Measurements from ENCODE around the gene GCKR.

The GCKR gene

GRCh38 chr2:27559228-27559627 lies 62.6 kb downstream of the GCKR start:
- TF ChIP-seq, protein P1, sequence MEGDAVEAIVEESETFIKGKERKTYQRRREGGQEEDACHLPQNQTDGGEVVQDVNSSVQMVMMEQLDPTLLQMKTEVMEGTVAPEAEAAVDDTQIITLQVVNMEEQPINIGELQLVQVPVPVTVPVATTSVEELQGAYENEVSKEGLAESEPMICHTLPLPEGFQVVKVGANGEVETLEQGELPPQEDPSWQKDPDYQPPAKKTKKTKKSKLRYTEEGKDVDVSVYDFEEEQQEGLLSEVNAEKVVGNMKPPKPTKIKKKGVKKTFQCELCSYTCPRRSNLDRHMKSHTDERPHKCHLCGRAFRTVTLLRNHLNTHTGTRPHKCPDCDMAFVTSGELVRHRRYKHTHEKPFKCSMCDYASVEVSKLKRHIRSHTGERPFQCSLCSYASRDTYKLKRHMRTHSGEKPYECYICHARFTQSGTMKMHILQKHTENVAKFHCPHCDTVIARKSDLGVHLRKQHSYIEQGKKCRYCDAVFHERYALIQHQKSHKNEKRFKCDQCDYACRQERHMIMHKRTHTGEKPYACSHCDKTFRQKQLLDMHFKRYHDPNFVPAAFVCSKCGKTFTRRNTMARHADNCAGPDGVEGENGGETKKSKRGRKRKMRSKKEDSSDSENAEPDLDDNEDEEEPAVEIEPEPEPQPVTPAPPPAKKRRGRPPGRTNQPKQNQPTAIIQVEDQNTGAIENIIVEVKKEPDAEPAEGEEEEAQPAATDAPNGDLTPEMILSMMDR (IDR thresholded peaks at IDR 0.05; ENCODE audit: unreplicated experiment in 3 of 3) = no peak
- no peaks in the 10 kb centered on the region for H3K4me1 Mint-ChIP-seq
- no peak overlapping the region for H3K4me3 Mint-ChIP-seq
- no peaks in the 10 kb centered on the region for H3K36me3 Mint-ChIP-seq (ENCODE audit: low read depth)
- H3K27ac Mint-ChIP-seq = no peak overlapping the region
- peaks cover 8% of the 10 kb centered on the region for H3K9me3 Mint-ChIP-seq
- peaks cover 8% of the 10 kb centered on the region for H3K27me3 Mint-ChIP-seq (ENCODE audit: low read depth)

DNA sequence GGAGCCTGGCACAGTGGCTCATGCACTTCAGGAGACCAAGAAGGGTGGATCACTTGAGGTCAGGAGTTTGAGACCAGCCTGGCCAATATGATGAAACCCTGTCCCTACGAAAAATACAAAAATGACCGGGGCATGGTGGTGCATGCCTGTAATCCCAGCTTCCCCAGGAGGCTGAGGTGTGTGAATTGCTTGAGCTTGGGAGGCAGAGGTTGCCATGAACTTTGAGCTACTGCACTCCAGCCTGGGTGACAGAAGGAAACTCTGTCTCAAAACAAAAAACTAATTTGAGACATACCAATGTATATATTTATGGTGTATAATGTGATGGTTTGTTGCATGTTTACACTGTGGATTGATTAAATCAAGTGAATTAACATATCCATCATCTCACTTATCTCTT lies 64.4 kb downstream of the GCKR start:
- TF ChIP-seq, protein P1 (IDR thresholded peaks at IDR 0.05; ENCODE audit: unreplicated experiment in 3 of 3) = no peak
- Mint-ChIP-seq H3K9me3 (peaks cover 5% of the 10 kb centered on the region), H3K4me3 (no peak overlapping the region), H3K4me1 (no peaks in the 10 kb centered on the region), H3K27me3 (ENCODE audit: low read depth) (peaks cover 8% of the 10 kb centered on the region), H3K36me3 (ENCODE audit: low read depth) (no peaks in the 10 kb centered on the region), H3K27ac (no peak overlapping the region)

- TF ChIP-seq, protein P1 (IDR thresholded peaks at IDR 0.05; ENCODE audit: unreplicated experiment in 3 of 3) = no peak
- peaks cover 19% of the 10 kb centered on the region for H3K27me3 Mint-ChIP-seq (ENCODE audit: low read depth)
- H3K9me3 Mint-ChIP-seq = peaks cover 22% of the 10 kb centered on the region
- H3K4me1 Mint-ChIP-seq = no peaks in the 10 kb centered on the region
- no peak overlapping the region for H3K4me3 Mint-ChIP-seq
- H3K36me3 Mint-ChIP-seq (ENCODE audit: low read depth) = no peaks in the 10 kb centered on the region
- no peak overlapping the region for H3K27ac Mint-ChIP-seq
Observed at GRCh38 chr2:27566628-27567027, 70.0 kb downstream of the GCKR start.

DNA sequence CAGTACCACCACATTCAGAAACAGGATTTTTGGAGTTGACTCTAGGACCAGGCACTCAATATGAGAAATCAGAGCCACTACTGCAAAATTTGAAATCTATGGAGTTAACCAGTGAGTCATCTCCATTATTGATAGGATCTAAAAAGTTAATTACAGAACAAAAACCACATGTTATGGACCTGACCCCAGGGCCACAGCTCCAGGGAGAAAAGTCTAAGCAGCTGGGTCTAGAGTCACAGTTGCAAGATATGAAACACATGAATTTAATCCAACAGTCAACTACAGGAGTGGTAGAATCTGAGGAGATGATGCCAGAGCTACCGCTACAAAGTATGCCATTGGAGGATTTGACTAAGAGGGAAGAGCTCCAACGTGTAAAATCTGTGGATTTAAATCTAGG lies 72.8 kb downstream of the GCKR start:
- Mint-ChIP-seq H3K4me3 (no peak overlapping the region), H3K36me3 (ENCODE audit: low read depth) (peaks cover 1% of the 10 kb centered on the region), H3K4me1 (no peaks in the 10 kb centered on the region), H3K27ac (no peak overlapping the region), H3K27me3 (ENCODE audit: low read depth) (peaks cover 19% of the 10 kb centered on the region), H3K9me3 (peaks cover 37% of the 10 kb centered on the region)
- TF ChIP-seq, protein P1 (IDR thresholded peaks at IDR 0.05; ENCODE audit: unreplicated experiment in 3 of 3) = no peak

DNA sequence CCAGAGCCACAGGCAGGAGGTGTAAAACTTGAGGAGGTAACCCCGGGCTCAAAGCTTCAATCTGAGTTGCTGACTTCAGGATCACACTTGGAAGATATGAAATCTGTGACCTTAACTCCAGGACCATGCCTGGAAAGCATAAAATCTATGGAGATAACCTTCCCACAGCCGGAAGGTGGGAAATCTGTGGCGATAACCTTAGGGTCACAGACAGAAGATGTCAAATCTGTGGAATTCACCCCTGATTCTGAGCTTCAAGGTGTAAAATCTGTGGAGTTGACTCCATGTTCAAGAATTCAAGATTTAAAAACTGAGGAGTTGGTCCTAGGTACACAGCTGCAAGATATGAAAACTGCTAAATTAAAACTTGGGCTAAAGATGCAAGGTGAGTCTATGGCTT lies 74.6 kb downstream of the GCKR start:
- no peaks in the 10 kb centered on the region for H3K4me1 Mint-ChIP-seq
- peaks cover 48% of the 10 kb centered on the region for H3K9me3 Mint-ChIP-seq
- TF ChIP-seq, protein P1 (IDR thresholded peaks at IDR 0.05; ENCODE audit: unreplicated experiment in 3 of 3) = no peak
- H3K4me3 Mint-ChIP-seq = no peak overlapping the region
- peaks cover 13% of the 10 kb centered on the region for H3K27me3 Mint-ChIP-seq (ENCODE audit: low read depth)
- H3K36me3 Mint-ChIP-seq (ENCODE audit: low read depth) = peaks cover 3% of the 10 kb centered on the region
- no peak overlapping the region for H3K27ac Mint-ChIP-seq

- H3K27me3 Mint-ChIP-seq (ENCODE audit: low read depth) = peaks cover 8% of the 10 kb centered on the region
- peaks cover 50% of the 10 kb centered on the region for H3K9me3 Mint-ChIP-seq
- TF ChIP-seq, protein P1 (IDR thresholded peaks at IDR 0.05; ENCODE audit: unreplicated experiment in 3 of 3) = no peak
- no peak overlapping the region for H3K4me3 Mint-ChIP-seq
- H3K4me1 Mint-ChIP-seq = no peaks in the 10 kb centered on the region
- peaks cover 3% of the 10 kb centered on the region for H3K36me3 Mint-ChIP-seq (ENCODE audit: low read depth)
- no peak overlapping the region for H3K27ac Mint-ChIP-seq
Observed at GRCh38 chr2:27571681-27572080, 75.0 kb downstream of the GCKR start.

Data from nephron (organoid).